Kidney tubule cell (primary cell): Measurements from ENCODE around the gene PTPN20.
"Not testable (repeated sequence)": the region's sequence is repeated elsewhere in the genome, so short reads cannot be mapped to it uniquely, and the experiment has no call there.

ENCODE experiments used
- DNase-seq: peaks from one replicate; pipeline ENCODE4 v3.0.0-alpha.2; 2018; ENCODE audit warnings: low spot score

PTPN20 gene

GRCh38 chr10:46952540-46952939, 41.3 kb downstream of the PTPN20 start:
- DNase-seq: not testable (repeated sequence)

- not testable (repeated sequence) for DNase-seq
Measured at GRCh38 chr10:46960742-46961141, 49.5 kb downstream of the PTPN20 start.

GRCh38 chr10:46963356-46963755, 52.1 kb downstream of the PTPN20 start:
- not testable (repeated sequence) for DNase-seq

- not testable (repeated sequence) for DNase-seq
Measured at GRCh38 chr10:46967013-46967412, 55.8 kb downstream of the PTPN20 start.

- DNase-seq: not testable (repeated sequence)
Measured at GRCh38 chr10:46980223-46980622, 69.0 kb downstream of the PTPN20 start.

GRCh38 chr10:46987233-46987924, 76.2 kb downstream of the PTPN20 start:
- not testable (repeated sequence) for DNase-seq

GRCh38 chr10:46992803-46993561, 81.8 kb downstream of the PTPN20 start:
- peak; percentile 39 for DNase-seq

GRCh38 chr10:46995234-46995633, 84.0 kb downstream of the PTPN20 start:
- DNase-seq: no peak

- no peak for DNase-seq
Measured at GRCh38 chr10:46998192-46998591, 87.0 kb downstream of the PTPN20 start.

GRCh38 chr10:46998595-46998994, 87.4 kb downstream of the PTPN20 start:
- no peak for DNase-seq

- DNase-seq: no peak
Measured at GRCh38 chr10:46999217-46999616, 88.0 kb downstream of the PTPN20 start.

GRCh38 chr10:47008769-47009168, 97.5 kb downstream of the PTPN20 start:
- peak; percentile 85 for DNase-seq

- DNase-seq: no peak
Measured at GRCh38 chr10:47009215-47009838, 98.1 kb downstream of the PTPN20 start.

GRCh38 chr10:47010036-47010435, 98.8 kb downstream of the PTPN20 start:
- DNase-seq: no peak

- no peak for DNase-seq
Measured at GRCh38 chr10:47012214-47012613, 101.0 kb downstream of the PTPN20 start.

- DNase-seq: no peak
Measured at GRCh38 chr10:47013507-47014154, 102.4 kb downstream of the PTPN20 start.

- DNase-seq: no peak
Measured at GRCh38 chr10:47015404-47015803, 104.2 kb downstream of the PTPN20 start.

GRCh38 chr10:47016564-47016963, 105.3 kb downstream of the PTPN20 start:
- DNase-seq: no peak

GRCh38 chr10:47018026-47018735, 107.0 kb downstream of the PTPN20 start:
- no peak for DNase-seq

GRCh38 chr10:47019155-47020145, 108.2 kb downstream of the PTPN20 start:
- DNase-seq: no peak

GRCh38 chr10:47020471-47020870, 109.2 kb downstream of the PTPN20 start:
- DNase-seq: peak; percentile 60
